ENCODE results near the gene TENT4B.

Gene TENT4B

GRCh38 chr16:50269769-50270509 is 116.8 kb downstream of the TENT4B start:
- DNase-seq (ENCODE audit: extremely low read depth, low read depth), result no peak
- TF ChIP-seq, protein P1, sequence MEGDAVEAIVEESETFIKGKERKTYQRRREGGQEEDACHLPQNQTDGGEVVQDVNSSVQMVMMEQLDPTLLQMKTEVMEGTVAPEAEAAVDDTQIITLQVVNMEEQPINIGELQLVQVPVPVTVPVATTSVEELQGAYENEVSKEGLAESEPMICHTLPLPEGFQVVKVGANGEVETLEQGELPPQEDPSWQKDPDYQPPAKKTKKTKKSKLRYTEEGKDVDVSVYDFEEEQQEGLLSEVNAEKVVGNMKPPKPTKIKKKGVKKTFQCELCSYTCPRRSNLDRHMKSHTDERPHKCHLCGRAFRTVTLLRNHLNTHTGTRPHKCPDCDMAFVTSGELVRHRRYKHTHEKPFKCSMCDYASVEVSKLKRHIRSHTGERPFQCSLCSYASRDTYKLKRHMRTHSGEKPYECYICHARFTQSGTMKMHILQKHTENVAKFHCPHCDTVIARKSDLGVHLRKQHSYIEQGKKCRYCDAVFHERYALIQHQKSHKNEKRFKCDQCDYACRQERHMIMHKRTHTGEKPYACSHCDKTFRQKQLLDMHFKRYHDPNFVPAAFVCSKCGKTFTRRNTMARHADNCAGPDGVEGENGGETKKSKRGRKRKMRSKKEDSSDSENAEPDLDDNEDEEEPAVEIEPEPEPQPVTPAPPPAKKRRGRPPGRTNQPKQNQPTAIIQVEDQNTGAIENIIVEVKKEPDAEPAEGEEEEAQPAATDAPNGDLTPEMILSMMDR (IDR thresholded peaks at IDR 0.05; ENCODE audit: low read depth, low read length), result no peak

DNA sequence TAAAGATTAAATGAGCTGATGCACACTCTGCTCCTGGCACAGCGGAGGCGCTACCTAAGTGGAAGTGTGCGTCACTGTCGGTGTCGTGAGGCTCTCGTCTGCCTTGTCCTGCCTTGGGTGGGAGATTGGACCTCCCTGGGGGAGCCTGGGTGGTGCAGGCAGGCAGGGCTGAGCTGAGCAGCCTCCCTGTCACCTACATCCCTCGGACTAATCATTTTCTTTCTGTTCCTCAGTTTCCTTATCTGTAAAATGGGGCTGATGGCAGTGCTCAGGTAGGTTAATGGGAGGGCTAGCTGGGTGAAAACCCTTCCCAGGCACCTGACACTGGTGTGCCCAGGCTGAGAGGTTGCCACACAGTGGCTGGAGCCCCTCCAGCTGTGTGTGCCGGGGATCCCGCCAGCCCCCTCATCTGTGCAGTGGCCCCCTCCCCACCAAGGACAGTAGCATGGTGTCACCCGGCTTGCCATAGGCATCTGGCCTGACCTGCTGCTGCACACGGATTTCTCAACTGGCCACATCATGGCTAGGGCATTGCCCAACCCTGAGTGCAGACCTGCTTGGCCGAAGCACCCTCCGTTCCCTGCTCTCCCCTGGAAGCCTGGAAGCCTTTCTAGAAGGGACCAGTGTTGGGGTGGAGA is 117.5 kb downstream of the TENT4B start:
- TF ChIP-seq, protein P1 (IDR thresholded peaks at IDR 0.05; ENCODE audit: low read depth, low read length), result no peak
- no peak for DNase-seq (ENCODE audit: extremely low read depth, low read depth)

DNA sequence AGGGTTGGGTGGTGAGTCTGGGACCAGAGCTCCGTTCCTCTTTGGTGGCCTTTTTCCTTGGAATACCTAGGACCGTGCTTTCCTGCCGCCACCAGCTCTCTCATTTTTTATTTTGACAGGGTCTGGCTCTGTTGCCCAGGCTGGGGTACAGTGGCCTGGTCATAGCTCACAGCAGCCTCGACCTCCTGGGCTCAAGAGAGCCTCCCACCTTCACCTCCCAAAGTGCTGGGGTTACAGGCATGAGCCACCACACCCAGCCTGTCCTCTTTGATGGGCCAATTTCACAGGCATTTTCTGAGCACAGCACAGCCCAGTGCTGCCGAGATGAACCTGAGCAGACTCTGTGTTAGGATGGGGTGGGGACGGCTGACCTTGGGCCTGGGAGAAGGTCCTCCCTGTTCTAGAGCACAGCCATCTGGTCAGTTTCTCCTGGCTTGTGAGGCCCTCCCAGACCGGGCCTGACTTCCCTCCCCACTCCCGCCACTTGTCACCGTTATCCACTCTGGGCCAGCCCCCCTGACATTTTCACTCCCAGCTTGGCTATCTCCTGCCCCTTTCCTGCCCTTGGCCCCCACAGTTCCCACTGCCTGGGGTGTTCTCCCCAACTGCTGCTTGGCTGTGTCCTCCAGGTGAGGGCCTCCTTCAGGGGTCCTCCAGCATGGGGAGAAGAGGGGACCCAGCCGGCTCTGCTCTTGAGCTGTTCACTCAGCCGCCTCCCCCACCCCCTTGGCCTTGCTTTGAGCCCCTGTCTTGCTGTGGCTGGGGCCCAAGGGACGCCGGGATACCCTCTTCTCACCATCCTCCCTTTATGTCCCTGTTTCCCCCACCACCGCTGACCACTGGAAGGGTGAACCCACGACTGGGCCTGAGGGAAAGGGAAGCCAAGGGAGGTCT is 118.3 kb downstream of the TENT4B start:
- no peak for DNase-seq (ENCODE audit: extremely low read depth, low read depth)
- TF ChIP-seq, protein P1 (IDR thresholded peaks at IDR 0.05; ENCODE audit: low read depth, low read length), result no peak

- no peak for DNase-seq (ENCODE audit: extremely low read depth, low read depth)
- TF ChIP-seq, protein P1 (IDR thresholded peaks at IDR 0.05; ENCODE audit: low read depth, low read length), result no peak
Measured at GRCh38 chr16:50272111-50272571, 119.0 kb downstream of the TENT4B start.

DNA sequence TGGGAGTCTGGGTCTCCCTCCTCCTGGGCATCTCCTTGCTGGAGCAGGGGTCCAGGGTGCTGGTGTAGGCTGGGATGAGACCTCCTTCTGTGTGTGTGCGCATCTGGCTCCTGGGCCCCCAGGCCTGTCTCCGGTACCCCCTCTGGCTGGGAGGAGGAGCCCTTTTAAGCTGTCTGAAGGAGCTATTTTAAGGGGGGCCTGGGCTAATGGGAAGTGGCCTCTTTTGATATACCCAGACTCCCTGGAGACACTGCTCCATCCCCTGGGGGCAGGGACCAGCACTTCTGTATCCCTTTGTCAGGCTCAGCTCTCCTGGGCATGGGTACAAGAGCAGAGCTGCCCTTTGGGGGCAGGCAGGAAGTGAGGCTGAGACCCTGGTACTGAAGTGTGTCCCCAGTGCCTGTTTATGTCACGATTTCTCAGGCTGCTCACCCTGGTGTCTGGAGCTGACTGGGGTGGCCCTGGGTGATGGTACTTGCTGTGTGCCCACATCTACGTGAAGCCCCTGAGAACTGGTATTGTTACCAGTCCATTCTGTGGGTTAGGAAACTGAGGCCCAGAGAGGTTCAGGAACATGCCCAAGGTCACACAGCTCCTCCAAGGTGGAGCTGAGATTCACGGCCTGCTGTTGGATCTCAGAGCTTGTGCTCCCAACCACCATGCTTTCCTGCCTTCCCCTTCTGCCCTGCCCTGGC is 119.7 kb downstream of the TENT4B start:
- no peak for DNase-seq (ENCODE audit: extremely low read depth, low read depth)
- TF ChIP-seq, protein P1 (IDR thresholded peaks at IDR 0.05; ENCODE audit: low read depth, low read length), result no peak

DNA sequence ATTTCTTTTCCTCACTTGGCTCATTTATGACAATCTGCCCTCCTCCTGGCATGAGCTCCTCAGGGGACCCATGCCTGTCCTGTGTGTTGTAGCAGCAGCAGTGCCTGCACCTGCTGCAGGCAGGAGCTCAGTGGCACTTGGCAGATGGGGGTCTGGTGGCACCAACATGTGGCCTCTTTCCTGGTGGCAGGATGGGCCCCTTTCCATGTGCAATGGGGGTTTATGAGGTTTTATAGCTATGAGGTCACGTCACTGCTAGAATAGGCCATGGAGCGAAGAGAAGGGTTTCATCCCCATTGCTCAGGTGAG is 120.2 kb downstream of the TENT4B start:
- DNase-seq (ENCODE audit: extremely low read depth, low read depth), result no peak
- TF ChIP-seq, protein P1 (IDR thresholded peaks at IDR 0.05; ENCODE audit: low read depth, low read length), result no peak

Measured in AG09319 (cell line).